Esophagus squamous epithelium (tissue), 4 donors: ENCODE measurements around the gene CCR9.

ENCODE experiments used
- POLR2A ChIP-seq, 4 donors: fragments of 450-650 bp; IDR thresholded peaks; one replicate each; pipeline ENCODE4 v1.6.1; 2017; ENCODE audit warnings: antibody characterized with exemption in 4 of 4, mild to moderate bottlenecking in 4 of 4, moderate library complexity in 3 of 4
- TF ChIP-seq, protein P1 (sequence below), 6 experiments: fragments of 450-650 bp in 4 of 6; fragments of 200-600 bp in 2 of 6; sonication (generic) in 2 of 6; IDR thresholded peaks; one replicate each; pipeline ENCODE4 v1.5.1; 2016 to 2019; ENCODE audit warnings: antibody characterized with exemption in 6 of 6, mild to moderate bottlenecking in 4 of 6, moderate library complexity in 4 of 6

GRCh38 chr3:45838466-45838865, 47.9 kb upstream of the CCR9 start:
- TF ChIP-seq, protein P1, sequence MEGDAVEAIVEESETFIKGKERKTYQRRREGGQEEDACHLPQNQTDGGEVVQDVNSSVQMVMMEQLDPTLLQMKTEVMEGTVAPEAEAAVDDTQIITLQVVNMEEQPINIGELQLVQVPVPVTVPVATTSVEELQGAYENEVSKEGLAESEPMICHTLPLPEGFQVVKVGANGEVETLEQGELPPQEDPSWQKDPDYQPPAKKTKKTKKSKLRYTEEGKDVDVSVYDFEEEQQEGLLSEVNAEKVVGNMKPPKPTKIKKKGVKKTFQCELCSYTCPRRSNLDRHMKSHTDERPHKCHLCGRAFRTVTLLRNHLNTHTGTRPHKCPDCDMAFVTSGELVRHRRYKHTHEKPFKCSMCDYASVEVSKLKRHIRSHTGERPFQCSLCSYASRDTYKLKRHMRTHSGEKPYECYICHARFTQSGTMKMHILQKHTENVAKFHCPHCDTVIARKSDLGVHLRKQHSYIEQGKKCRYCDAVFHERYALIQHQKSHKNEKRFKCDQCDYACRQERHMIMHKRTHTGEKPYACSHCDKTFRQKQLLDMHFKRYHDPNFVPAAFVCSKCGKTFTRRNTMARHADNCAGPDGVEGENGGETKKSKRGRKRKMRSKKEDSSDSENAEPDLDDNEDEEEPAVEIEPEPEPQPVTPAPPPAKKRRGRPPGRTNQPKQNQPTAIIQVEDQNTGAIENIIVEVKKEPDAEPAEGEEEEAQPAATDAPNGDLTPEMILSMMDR (IDR thresholded peaks at IDR 0.05) = no peak
- TF ChIP-seq POLR2A (IDR thresholded peaks at IDR 0.05) = no peak
